ENCODE data around the gene C3orf20. TPM values are rescaled to one million over a fixed set of nuclear protein-coding genes. Genes with fewer than 3 reads are reported as not detected.

Gene C3orf20
- total and polyA plus RNA-seq, 2 of the 13 experiments (the other 11 are each of a cell fraction or from before 2014, with no cell fraction given), result 0.03 to 0.04 TPM

- peak; percentile 33; the same call in 1 of the 2 replicates for TF ChIP-seq ARID5B (CRISPR knock-in tag; IDR thresholded peaks at IDR 0.05)
- no peak for TF ChIP-seq TCF7 (IDR thresholded peaks at IDR 0.05; ENCODE audit: low read depth)
- TF ChIP-seq MXD1 (CRISPR knock-in tag; IDR thresholded peaks at IDR 0.05), result no peak
- TF ChIP-seq MXI1 (IDR thresholded peaks at IDR 0.05; ENCODE audit: borderline replicate concordance, low read depth, low read length), result peak; percentile 11; the same call in 1 of the 3 replicates
- TF ChIP-seq ATF6 (CRISPR knock-in tag; conservative IDR thresholded peaks at IDR 0.05), result no peak
- TF ChIP-seq SNAI1 (CRISPR knock-in tag; IDR thresholded peaks at IDR 0.05; ENCODE audit: borderline replicate concordance), result no peak
- TF ChIP-seq STAG1 (CRISPR knock-in tag; IDR thresholded peaks at IDR 0.05), result peak; percentile 91
- TF ChIP-seq ZNF329 (CRISPR knock-in tag; IDR thresholded peaks at IDR 0.05; ENCODE audit: low read depth), result no peak
- no peak for TF ChIP-seq ZNF24 (IDR thresholded peaks at IDR 0.05)
- no peak for TF ChIP-seq HIVEP1 (CRISPR knock-in tag; IDR thresholded peaks at IDR 0.05)
- TF ChIP-seq CTCF (CRISPR knock-in tag; IDR thresholded peaks at IDR 0.05), result peak; percentile 94
- TF ChIP-seq ZSCAN5A (CRISPR knock-in tag; IDR thresholded peaks at IDR 0.05; ENCODE audit: borderline replicate concordance), result no peak
- no peak for TF ChIP-seq MEIS2 (CRISPR knock-in tag; IDR thresholded peaks at IDR 0.05)
- TF ChIP-seq, protein P1, sequence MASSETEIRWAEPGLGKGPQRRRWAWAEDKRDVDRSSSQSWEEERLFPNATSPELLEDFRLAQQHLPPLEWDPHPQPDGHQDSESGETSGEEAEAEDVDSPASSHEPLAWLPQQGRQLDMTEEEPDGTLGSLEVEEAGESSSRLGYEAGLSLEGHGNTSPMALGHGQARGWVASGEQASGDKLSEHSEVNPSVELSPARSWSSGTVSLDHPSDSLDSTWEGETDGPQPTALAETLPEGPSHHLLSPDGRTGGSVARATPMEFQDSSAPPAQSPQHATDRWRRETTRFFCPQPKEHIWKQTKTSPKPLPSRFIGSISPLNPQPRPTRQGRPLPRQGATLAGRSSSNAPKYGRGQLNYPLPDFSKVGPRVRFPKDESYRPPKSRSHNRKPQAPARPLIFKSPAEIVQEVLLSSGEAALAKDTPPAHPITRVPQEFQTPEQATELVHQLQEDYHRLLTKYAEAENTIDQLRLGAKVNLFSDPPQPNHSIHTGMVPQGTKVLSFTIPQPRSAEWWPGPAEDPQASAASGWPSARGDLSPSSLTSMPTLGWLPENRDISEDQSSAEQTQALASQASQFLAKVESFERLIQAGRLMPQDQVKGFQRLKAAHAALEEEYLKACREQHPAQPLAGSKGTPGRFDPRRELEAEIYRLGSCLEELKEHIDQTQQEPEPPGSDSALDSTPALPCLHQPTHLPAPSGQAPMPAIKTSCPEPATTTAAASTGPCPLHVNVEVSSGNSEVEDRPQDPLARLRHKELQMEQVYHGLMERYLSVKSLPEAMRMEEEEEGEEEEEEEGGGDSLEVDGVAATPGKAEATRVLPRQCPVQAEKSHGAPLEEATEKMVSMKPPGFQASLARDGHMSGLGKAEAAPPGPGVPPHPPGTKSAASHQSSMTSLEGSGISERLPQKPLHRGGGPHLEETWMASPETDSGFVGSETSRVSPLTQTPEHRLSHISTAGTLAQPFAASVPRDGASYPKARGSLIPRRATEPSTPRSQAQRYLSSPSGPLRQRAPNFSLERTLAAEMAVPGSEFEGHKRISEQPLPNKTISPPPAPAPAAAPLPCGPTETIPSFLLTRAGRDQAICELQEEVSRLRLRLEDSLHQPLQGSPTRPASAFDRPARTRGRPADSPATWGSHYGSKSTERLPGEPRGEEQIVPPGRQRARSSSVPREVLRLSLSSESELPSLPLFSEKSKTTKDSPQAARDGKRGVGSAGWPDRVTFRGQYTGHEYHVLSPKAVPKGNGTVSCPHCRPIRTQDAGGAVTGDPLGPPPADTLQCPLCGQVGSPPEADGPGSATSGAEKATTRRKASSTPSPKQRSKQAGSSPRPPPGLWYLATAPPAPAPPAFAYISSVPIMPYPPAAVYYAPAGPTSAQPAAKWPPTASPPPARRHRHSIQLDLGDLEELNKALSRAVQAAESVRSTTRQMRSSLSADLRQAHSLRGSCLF (CRISPR knock-in tag; IDR thresholded peaks at IDR 0.05; ENCODE audit: borderline replicate concordance), result no peak
Measured at GRCh38 chr3:14780927-14781507, 106.1 kb downstream of the C3orf20 start (continued).

Measured in HepG2 (cell line).